HG03139 (cell line): ENCODE results near the gene TSPAN12.
"Not testable (repeated sequence)": the region's sequence is repeated elsewhere in the genome, so short reads cannot be mapped to it uniquely, and the experiment has no call there.

Experiments
- ATAC-seq: cut with Tn5 transposase; IDR thresholded peaks from one replicate; pipeline ENCODE4 v1.9.1; 2021; ENCODE audit not compliant: unreplicated experiment

TSPAN12 gene

GRCh38 chr7:120857588-120858573 is at the start of gene TSPAN12:
TSPAN12 (minus strand) TSS chr7:120858144; CDS start chr7:120856763, 1,381 bp downstream.
- ATAC-seq: peak; percentile 76

- ATAC-seq: no peak
These were observed 41.0 kb upstream of the TSPAN12 start for GRCh38 chr7:120898715-120899499.

- not testable (repeated sequence) for ATAC-seq
These were observed 37.3 kb upstream of the TSPAN12 start for GRCh38 chr7:120895253-120895652.

GRCh38 chr7:120885602-120886001 is 27.7 kb upstream of the TSPAN12 start:
- ATAC-seq: not testable (repeated sequence)

- ATAC-seq: no peak
These were observed 19.8 kb upstream of the TSPAN12 start for GRCh38 chr7:120877701-120878100.

- no peak for ATAC-seq
These were observed 19.0 kb upstream of the TSPAN12 start for GRCh38 chr7:120876922-120877321.

- ATAC-seq: no peak
These were observed 16.8 kb upstream of the TSPAN12 start for GRCh38 chr7:120874722-120875121.

GRCh38 chr7:120874016-120874415 is 16.1 kb upstream of the TSPAN12 start:
- ATAC-seq: no peak

GRCh38 chr7:120873401-120873800 is 15.5 kb upstream of the TSPAN12 start:
- ATAC-seq: no peak

GRCh38 chr7:120869700-120870099 is 11.8 kb upstream of the TSPAN12 start:
- peak; percentile 48 for ATAC-seq

- ATAC-seq: no peak
These were observed 10.0 kb upstream of the TSPAN12 start for GRCh38 chr7:120867932-120868331.

- ATAC-seq: no peak
These were observed 7.4 kb upstream of the TSPAN12 start for GRCh38 chr7:120865191-120865981.

- ATAC-seq: no peak
These were observed 6.4 kb upstream of the TSPAN12 start for GRCh38 chr7:120864141-120864900.

GRCh38 chr7:120862987-120863590 is 5.1 kb upstream of the TSPAN12 start:
- no peak for ATAC-seq

GRCh38 chr7:120860156-120860555 is 2.2 kb upstream of the TSPAN12 start:
- no peak for ATAC-seq

GRCh38 chr7:120859459-120859858 is 1.5 kb upstream of the TSPAN12 start:
- no peak for ATAC-seq

- ATAC-seq: peak; percentile 70
These were observed 1.2 kb downstream of the TSPAN12 start for GRCh38 chr7:120856621-120857352.

GRCh38 chr7:120856198-120856597 is 1.7 kb downstream of the TSPAN12 start:
- no peak for ATAC-seq

GRCh38 chr7:120852700-120853099 is 5.2 kb downstream of the TSPAN12 start:
- no peak for ATAC-seq
